ENCODE data around the gene TRAM2.

The TRAM2 gene

GRCh38 chr6:52558266-52559000 is 18.4 kb downstream of the TRAM2 start (continued):
- TF ChIP-seq PATZ1 (CRISPR knock-in tag; IDR thresholded peaks at IDR 0.05; ENCODE audit: borderline replicate concordance) = no peak
- TF ChIP-seq ZFP3 (CRISPR knock-in tag; IDR thresholded peaks at IDR 0.05) = no peak
- no peak for TF ChIP-seq RARB (CRISPR knock-in tag; IDR thresholded peaks at IDR 0.05)

DNA sequence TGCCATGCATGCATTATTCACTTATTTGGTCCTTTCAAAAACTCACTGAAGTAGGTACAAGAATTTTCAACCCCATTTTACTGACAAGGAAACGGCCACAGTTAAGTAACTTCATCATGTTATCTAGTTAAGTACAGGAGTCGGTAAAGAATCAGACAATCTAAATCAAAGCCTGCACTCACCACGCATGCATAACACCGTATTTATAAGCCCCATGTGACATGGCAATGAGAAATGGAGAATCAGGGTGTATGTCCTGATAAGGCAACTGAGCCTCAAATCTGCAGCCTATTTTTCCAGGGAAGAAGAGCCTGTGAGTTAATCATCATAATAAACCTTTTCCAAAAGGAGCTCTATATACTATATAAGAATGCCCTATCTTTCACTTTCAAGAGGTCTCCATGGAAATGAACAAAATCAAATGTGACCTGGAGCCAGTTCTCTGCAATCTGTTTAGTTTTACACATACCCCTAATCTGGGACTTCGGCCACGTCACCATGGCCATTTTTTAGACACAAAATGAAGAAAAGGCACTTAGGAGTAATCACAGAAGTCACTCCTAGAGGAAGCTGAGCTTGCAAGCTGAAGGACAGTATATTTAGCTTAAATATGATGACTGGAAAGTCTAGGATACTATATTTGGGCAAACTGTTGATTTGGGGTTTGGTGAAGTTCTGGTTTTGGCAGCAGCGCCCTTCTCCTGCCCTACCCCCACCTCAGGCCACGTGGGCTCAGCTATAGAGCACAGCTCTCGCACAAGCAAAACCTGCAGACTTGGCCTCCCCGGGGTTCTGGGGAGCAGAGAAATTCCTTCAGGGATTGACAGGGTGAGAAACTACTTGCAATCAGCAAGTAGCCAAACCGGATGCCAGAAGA is 19.2 kb downstream of the TRAM2 start:
- no peak for ATAC-seq
- no peak for TF ChIP-seq ZNF70 (CRISPR knock-in tag; IDR thresholded peaks at IDR 0.05)
- TF ChIP-seq, protein P1, sequence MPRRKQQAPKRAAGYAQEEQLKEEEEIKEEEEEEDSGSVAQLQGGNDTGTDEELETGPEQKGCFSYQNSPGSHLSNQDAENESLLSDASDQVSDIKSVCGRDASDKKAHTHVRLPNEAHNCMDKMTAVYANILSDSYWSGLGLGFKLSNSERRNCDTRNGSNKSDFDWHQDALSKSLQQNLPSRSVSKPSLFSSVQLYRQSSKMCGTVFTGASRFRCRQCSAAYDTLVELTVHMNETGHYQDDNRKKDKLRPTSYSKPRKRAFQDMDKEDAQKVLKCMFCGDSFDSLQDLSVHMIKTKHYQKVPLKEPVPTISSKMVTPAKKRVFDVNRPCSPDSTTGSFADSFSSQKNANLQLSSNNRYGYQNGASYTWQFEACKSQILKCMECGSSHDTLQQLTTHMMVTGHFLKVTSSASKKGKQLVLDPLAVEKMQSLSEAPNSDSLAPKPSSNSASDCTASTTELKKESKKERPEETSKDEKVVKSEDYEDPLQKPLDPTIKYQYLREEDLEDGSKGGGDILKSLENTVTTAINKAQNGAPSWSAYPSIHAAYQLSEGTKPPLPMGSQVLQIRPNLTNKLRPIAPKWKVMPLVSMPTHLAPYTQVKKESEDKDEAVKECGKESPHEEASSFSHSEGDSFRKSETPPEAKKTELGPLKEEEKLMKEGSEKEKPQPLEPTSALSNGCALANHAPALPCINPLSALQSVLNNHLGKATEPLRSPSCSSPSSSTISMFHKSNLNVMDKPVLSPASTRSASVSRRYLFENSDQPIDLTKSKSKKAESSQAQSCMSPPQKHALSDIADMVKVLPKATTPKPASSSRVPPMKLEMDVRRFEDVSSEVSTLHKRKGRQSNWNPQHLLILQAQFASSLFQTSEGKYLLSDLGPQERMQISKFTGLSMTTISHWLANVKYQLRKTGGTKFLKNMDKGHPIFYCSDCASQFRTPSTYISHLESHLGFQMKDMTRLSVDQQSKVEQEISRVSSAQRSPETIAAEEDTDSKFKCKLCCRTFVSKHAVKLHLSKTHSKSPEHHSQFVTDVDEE (CRISPR knock-in tag; IDR thresholded peaks at IDR 0.05) = no peak
- no peak for TF ChIP-seq GLIS3 (CRISPR knock-in tag; IDR thresholded peaks at IDR 0.05)
- no peak for TF ChIP-seq ZFP30 (CRISPR knock-in tag; IDR thresholded peaks at IDR 0.05)
- no peak for TF ChIP-seq TOX (CRISPR knock-in tag; IDR thresholded peaks at IDR 0.05; ENCODE audit: borderline replicate concordance)
- no peak for TF ChIP-seq ZC3H10 (CRISPR knock-in tag; IDR thresholded peaks at IDR 0.05)
- TF ChIP-seq ESRRG (CRISPR knock-in tag; IDR thresholded peaks at IDR 0.05) = no peak
- TF ChIP-seq OSR1 (CRISPR knock-in tag; IDR thresholded peaks at IDR 0.05) = no peak
- no peak for TF ChIP-seq TCF4 (CRISPR knock-in tag; IDR thresholded peaks at IDR 0.05; ENCODE audit: borderline replicate concordance)
- no peak for TF ChIP-seq PPARA (CRISPR knock-in tag; IDR thresholded peaks at IDR 0.05; ENCODE audit: borderline replicate concordance)
- TF ChIP-seq CREB5 (CRISPR knock-in tag; IDR thresholded peaks at IDR 0.05; ENCODE audit: low read depth) = no peak
- no peak for TF ChIP-seq ZFP3 (CRISPR knock-in tag; IDR thresholded peaks at IDR 0.05)
- no peak for TF ChIP-seq RARB (CRISPR knock-in tag; IDR thresholded peaks at IDR 0.05)

GRCh38 chr6:52555518-52556233 is 21.2 kb downstream of the TRAM2 start:
- ATAC-seq = peak; percentile 11; the same call in 1 of the 3 replicates
- TF ChIP-seq ISL1 (CRISPR knock-in tag; IDR thresholded peaks at IDR 0.05) (peak; percentile 41; the same call in 1 of the 2 replicates), PATZ1 (CRISPR knock-in tag; IDR thresholded peaks at IDR 0.05; ENCODE audit: borderline replicate concordance) (no peak)

DNA sequence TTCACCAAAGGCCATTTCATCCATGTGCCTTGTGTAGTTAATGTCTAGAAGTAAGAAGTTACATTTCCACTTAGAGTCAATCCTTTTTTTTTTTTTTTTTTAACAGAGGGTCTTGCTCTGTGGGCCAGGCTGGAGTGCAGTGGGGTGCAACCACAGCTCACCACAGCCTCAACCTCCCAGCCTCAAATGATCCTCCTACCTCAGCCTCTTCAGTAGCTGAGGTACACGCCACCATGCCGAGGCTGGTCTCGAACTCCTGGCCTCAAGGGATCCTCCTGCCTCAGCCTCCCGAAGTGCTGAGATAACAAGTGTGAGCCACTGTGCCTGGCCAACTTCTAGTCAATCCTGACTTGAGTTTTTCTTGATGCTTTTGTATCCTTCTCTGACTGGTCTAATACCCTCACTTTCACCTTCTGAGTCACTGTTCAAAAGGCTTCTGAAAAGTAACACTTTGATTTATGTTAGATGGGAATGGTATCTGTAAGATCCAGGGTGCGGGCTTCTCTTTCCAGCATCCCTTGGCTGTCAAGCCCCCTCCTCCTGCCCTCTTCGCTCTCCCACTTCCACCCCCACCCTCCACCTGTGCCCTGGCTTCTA is 22.1 kb downstream of the TRAM2 start:
- TF ChIP-seq TCF4 (CRISPR knock-in tag; IDR thresholded peaks at IDR 0.05; ENCODE audit: borderline replicate concordance) = no peak
- no peak for TF ChIP-seq OSR1 (CRISPR knock-in tag; IDR thresholded peaks at IDR 0.05)
- TF ChIP-seq ISL1 (CRISPR knock-in tag; IDR thresholded peaks at IDR 0.05) = peak; percentile 7; the same call in 1 of the 2 replicates
- no peak for ATAC-seq

Measured in SK-N-SH treated with all-trans-retinoic acid at 6 μM for 48 hours (cell line).